Stimulated activated effector memory CD8-positive, alpha-beta T cell treated with anti-CD3 and anti-CD28 coated beads, Interleukin-12 subunit alpha, Interleukin-12 subunit beta, amount 100 ng/mL, for 72 hours (primary cell): ENCODE data around the gene PPP2R5E.

Source experiments
- ATAC-seq: fragments of 150-1000 bp; cut with Tn5 transposase; 2 replicates; pipeline ENCODE4 v1.10.0; 2021
- DNase-seq, 2 donors: peaks; one replicate each; pipeline ENCODE4 v3.0.0; 2021 to 2022; ENCODE audit warnings: low spot score in 2 of 2
- H3K27ac Mint-ChIP-seq: one replicate; pipeline ENCODE4 v1.8.0; 2022; ENCODE audit warnings: mild to moderate bottlenecking, mixed read lengths
- H3K36me3 Mint-ChIP-seq: one replicate; pipeline ENCODE4 v1.8.0; 2022; ENCODE audit warnings: mild to moderate bottlenecking, mixed read lengths
- H3K4me1 Mint-ChIP-seq: one replicate; pipeline ENCODE4 v1.8.0; 2022; ENCODE audit warnings: mixed read lengths
- H3K4me3 Mint-ChIP-seq: one replicate; pipeline ENCODE4 v1.8.0; 2022; ENCODE audit warnings: mild to moderate bottlenecking, mixed read lengths
- H3K9me3 Mint-ChIP-seq: one replicate; pipeline ENCODE4 v1.8.0; 2022; ENCODE audit warnings: mixed read lengths

PPP2R5E gene

DNA sequence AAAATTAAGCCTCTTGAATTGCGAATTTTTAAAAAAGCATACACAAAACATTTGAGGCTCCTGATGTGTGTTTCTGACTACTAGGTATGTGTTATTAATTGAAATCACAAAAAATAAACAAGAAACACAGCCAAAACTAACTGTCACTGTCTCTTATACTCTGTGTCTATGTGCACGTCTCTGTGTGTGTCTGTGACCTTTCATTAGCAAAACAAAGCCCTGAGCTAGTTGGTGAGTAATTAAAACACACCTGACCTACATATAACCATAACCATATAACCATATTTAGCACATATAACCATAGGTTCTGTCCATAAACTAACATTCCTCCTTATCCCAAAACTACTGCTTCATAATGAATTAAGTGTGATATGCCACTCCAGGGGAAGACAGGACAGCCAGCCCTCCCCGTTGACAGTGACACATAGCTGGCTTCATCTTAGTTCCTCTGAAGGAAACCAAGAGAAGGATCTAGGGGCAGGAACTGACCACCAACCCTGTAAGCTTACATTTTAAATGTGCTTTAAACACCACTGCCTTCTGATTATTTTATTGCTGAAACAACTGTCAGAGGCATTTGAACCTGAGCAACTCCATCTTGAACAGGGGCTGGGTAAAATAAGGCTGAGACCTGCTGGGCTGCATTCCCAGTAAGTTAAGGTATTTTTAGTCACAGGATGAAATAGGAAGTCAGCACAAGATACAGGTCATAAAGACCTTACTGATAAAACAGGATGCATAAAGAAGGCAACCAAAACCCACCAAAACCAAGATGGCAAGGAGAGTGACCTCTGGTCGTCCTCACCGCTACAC, 106.7 kb downstream of the PPP2R5E start:
- peak; percentile 68 for ATAC-seq
- DNase-seq, result no peak
- peaks cover 5% of the 10 kb centered on the region for H3K36me3 Mint-ChIP-seq
- H3K27ac Mint-ChIP-seq, result peak overlapping the region; percentile 46
- H3K9me3 Mint-ChIP-seq, result no peaks in the 10 kb centered on the region
- H3K4me3 Mint-ChIP-seq, result peak overlapping the region; percentile 50
- H3K4me1 Mint-ChIP-seq, result peaks cover 67% of the 10 kb centered on the region

DNA sequence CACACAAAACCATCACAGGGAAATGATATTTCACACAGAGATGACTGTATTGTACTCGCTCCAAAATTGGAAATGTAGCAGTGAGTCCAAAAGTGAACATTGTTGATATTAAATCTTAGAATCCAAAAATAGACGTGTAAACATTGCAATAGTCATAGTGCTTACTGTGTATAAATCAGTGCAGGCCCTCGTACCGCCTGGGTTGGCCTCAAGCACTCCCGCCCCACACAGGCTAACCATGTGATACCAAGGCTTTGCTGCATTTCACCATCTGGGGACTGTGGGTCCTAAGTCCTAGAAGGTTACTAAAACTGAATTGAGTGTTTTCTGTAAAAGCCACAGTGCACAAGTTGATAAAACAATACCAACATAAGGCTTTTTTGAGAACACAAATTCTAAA, 107.3 kb downstream of the PPP2R5E start:
- ATAC-seq (no peak), DNase-seq (no peak)
- H3K27ac Mint-ChIP-seq, result peak overlapping the region; percentile 67
- peak overlapping the region; percentile 50 for H3K4me3 Mint-ChIP-seq
- H3K4me1 Mint-ChIP-seq, result peaks cover 67% of the 10 kb centered on the region
- peaks cover 5% of the 10 kb centered on the region for H3K36me3 Mint-ChIP-seq
- no peaks in the 10 kb centered on the region for H3K9me3 Mint-ChIP-seq

GRCh38 chr14:63435204-63435603, 108.0 kb downstream of the PPP2R5E start:
- Mint-ChIP-seq H3K4me1 (peaks cover 64% of the 10 kb centered on the region), H3K27ac (peak overlapping the region; percentile 67), H3K4me3 (peak overlapping the region; percentile 50)

DNA sequence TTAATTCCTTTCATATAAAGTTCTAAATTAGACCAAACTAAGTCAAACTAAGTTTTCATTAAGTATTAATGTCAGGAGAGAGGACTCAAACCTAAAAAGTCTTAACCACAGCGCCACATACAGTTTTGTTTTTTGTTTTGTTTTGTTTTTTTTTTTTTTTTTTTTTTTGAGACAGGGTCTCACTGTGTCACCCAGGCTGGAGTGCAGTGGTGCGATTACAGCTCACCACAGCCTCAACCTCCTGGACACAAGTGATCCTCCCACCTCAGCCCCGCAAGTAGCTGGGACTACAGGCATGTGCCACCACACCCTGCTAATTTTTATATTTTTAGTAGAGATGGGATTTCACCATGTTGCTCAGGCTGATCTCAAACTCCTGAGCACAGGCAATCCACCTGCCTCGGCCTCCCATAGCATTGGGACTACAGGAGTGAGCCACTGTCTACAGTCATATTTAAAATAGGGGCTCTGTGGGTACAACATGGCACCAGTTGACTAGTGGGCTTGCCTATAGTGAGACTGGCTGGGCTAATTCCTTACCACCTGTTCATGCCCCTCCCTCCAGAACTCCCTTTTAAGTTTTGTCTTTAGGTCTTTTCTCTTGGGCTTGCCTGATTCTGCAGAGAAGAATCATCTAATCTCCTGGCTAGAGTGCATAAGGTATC, 110.2 kb downstream of the PPP2R5E start:
- Mint-ChIP-seq H3K36me3 (no peaks in the 10 kb centered on the region), H3K4me1 (peaks cover 54% of the 10 kb centered on the region), H3K4me3 (no peak overlapping the region), H3K27ac (no peak overlapping the region), H3K9me3 (no peaks in the 10 kb centered on the region)
- ATAC-seq (peak; percentile 70), DNase-seq (no peak)

More at GRCh38 chr14:63435204-63435603, 108.0 kb downstream of the PPP2R5E start:
- Mint-ChIP-seq H3K9me3 (no peaks in the 10 kb centered on the region), H3K36me3 (peaks cover 4% of the 10 kb centered on the region)
- no peak for ATAC-seq
- no peak for DNase-seq

DNA sequence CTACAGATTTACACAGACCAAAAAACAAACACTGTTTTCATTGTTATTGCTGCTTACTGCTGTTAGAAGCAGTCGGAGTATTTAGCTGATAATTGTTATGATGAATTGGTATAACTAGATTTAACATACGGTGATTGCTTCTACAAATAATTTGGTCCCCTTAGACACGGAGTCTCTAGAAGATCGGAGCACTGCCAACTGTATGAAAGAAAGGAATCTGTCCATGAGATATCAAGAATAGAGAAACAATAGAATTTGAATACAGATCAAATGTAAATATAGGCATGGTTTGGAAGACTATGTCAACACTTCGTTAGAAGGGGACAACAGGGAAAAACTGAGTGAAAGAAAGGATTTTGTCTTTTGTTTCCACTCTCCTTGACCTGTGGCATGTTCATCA, 110.9 kb downstream of the PPP2R5E start:
- no peak overlapping the region for H3K27ac Mint-ChIP-seq
- ATAC-seq, result no peak

DNA sequence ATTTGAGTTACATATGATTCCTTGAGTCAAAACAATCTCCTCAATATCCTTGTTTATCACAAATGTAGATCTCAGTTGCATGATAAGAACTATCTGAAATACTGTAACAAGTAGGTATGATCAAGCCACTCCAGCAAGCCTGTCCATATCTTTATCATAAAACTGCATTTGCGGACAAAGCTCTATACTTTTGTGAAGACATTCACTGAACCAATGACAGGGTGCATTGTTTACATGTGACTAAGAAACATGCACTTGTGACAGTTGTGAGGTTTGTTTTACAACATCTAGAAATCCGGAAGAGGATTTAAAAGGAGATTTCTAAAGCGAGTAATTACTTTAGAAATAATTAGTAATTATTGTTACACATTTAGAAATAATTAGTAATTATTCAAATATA, 111.7 kb downstream of the PPP2R5E start:
- no peak for ATAC-seq
- Mint-ChIP-seq H3K36me3 (no peaks in the 10 kb centered on the region), H3K27ac (no peak overlapping the region), H3K4me3 (no peak overlapping the region), H3K4me1 (peaks cover 43% of the 10 kb centered on the region), H3K9me3 (no peaks in the 10 kb centered on the region)
- DNase-seq, result no peak

More for the DNA sequence above, 110.9 kb downstream of the PPP2R5E start:
- Mint-ChIP-seq H3K36me3 (no peaks in the 10 kb centered on the region), H3K9me3 (no peaks in the 10 kb centered on the region), H3K4me1 (peaks cover 51% of the 10 kb centered on the region), H3K4me3 (no peak overlapping the region)
- no peak for DNase-seq

GRCh38 chr14:63428486-63428885, 114.7 kb downstream of the PPP2R5E start:
- H3K27ac Mint-ChIP-seq, result no peak overlapping the region
- no peaks in the 10 kb centered on the region for H3K9me3 Mint-ChIP-seq
- ATAC-seq, result no peak
- no peaks in the 10 kb centered on the region for H3K36me3 Mint-ChIP-seq
- H3K4me3 Mint-ChIP-seq, result no peak overlapping the region
- H3K4me1 Mint-ChIP-seq, result peaks cover 23% of the 10 kb centered on the region
- no peak for DNase-seq

DNA sequence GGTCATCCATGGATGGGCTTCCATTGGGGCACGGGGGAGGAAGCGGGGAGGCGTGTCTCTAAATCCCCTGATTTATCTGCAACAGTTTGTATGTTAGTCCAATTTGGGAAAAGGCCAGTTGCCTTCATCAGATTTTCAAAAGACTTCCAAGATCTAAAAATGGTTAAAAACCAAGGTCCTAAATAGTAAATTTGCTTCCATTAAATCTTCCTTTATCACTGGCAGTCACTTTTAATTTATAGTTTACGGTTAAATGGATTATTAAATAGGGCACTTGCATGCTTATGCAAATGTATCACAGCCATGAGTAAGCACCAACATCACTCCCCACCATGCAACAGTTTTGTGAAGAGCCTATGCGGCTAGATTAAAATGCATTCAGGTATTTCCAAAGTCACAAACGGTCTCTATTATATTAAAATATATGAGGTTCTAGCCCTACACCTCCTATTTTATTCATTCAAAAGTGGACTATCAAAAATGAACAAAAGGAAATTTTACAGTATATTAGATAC, 116.3 kb downstream of the PPP2R5E start:
- no peak for ATAC-seq
- DNase-seq, result no peak
- H3K4me3 Mint-ChIP-seq, result no peak overlapping the region
- no peak overlapping the region for H3K27ac Mint-ChIP-seq
- H3K9me3 Mint-ChIP-seq, result no peaks in the 10 kb centered on the region
- peaks cover 17% of the 10 kb centered on the region for H3K4me1 Mint-ChIP-seq
- peaks cover 6% of the 10 kb centered on the region for H3K36me3 Mint-ChIP-seq

DNA sequence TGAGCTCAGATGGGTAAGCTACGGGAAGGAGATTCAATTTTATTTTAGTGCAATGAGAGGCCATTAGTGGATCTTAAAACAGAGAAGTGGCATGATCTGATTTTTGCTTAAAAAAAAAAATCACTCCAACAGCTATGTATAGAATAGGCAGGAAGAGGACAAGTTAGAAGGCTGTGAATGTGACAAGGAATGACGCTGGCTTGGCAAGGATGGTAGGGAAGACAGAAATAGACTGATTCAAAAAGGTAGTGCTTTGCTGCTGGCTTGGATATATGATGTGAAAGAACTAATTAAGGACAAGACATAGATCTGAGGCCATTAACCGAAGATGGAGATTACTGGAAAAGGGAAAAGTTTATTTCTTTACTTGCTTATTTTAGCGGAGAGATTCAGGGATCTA, 119.3 kb downstream of the PPP2R5E start:
- H3K4me1 Mint-ChIP-seq, result peaks cover 17% of the 10 kb centered on the region
- peaks cover 32% of the 10 kb centered on the region for H3K36me3 Mint-ChIP-seq
- peak overlapping the region; percentile 1 for H3K27ac Mint-ChIP-seq
- no peaks in the 10 kb centered on the region for H3K9me3 Mint-ChIP-seq
- DNase-seq (no peak), ATAC-seq (no peak)
- no peak overlapping the region for H3K4me3 Mint-ChIP-seq

- Mint-ChIP-seq H3K27ac (peak overlapping the region; percentile 1), H3K4me1 (peaks cover 17% of the 10 kb centered on the region), H3K9me3 (no peaks in the 10 kb centered on the region), H3K4me3 (no peak overlapping the region), H3K36me3 (peaks cover 32% of the 10 kb centered on the region)
- no peak for DNase-seq
- no peak for ATAC-seq
Measured at GRCh38 chr14:63423381-63423780, 119.8 kb downstream of the PPP2R5E start.

DNA sequence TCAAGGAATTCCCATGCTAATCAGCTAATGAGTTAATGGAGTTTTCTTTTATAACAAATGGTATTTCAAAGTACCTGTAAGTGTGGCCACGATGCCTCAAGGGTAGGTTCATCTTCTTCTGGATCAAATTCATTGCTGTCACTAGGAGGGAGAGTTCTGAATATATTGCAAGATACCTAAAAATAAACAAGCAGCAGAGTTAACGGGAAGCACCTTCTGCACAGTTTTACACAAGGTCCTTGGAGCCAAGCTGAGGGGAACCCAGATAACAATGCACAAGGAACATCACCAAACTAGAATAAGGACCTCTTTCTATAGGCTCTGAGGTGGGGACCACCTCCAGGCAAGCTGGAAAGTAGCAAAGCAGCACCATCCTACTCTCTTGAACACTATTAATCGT, 121.3 kb downstream of the PPP2R5E start:
- no peak for DNase-seq
- Mint-ChIP-seq H3K27ac (no peak overlapping the region), H3K4me1 (peaks cover 16% of the 10 kb centered on the region), H3K9me3 (no peaks in the 10 kb centered on the region), H3K36me3 (peaks cover 32% of the 10 kb centered on the region), H3K4me3 (no peak overlapping the region)
- ATAC-seq, result no peak

- Mint-ChIP-seq H3K27ac (no peak overlapping the region), H3K4me1 (peaks cover 16% of the 10 kb centered on the region), H3K4me3 (no peak overlapping the region), H3K36me3 (peaks cover 32% of the 10 kb centered on the region), H3K9me3 (no peaks in the 10 kb centered on the region)
- no peak for DNase-seq
- no peak for ATAC-seq
Measured at GRCh38 chr14:63421226-63421625, 122.0 kb downstream of the PPP2R5E start.

DNA sequence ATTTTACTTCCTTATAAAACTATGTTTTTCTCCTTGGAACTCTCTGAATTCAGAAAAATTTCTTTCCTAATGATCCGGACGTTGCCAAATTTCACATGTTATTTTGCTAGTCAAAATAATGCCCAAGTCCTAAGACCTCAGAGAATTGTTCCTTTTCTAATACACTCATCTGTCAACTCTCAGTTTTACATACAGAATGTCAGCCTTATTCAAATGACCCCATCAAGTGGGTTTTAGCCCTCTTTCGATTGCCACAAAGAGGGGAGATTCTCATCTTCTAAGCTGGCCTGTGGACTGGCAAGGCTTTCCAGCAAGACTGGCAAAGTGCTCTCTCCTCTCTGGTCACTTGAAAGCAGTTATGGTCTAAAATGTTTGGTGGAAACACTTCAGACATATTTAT, 125.2 kb downstream of the PPP2R5E start:
- DNase-seq, result no peak
- Mint-ChIP-seq H3K4me3 (no peak overlapping the region), H3K9me3 (no peaks in the 10 kb centered on the region), H3K4me1 (peaks cover 5% of the 10 kb centered on the region), H3K27ac (no peak overlapping the region), H3K36me3 (peaks cover 32% of the 10 kb centered on the region)
- ATAC-seq, result no peak

DNA sequence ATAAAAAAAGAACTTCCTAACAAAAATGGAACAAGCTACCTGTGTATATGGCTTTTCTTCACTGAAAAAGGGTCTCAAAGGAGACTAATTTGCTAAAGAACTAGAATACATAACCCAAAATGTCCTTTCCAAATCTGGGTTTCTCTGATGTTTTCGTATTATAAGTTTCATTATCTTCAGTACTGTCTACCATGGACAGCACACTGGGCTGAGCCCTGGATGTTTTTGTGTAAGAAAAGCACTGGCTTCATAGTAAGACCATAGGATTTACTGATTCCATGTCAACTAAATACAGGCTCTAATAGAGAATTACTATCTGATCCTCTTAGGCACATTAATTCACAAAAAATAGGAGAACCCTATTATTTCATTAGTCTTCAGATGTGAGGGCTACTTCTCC, 130.2 kb downstream of the PPP2R5E start:
- no peaks in the 10 kb centered on the region for H3K9me3 Mint-ChIP-seq
- no peak for ATAC-seq
- H3K27ac Mint-ChIP-seq, result no peak overlapping the region
- H3K4me3 Mint-ChIP-seq, result no peak overlapping the region
- H3K36me3 Mint-ChIP-seq, result peaks cover 14% of the 10 kb centered on the region
- no peak for DNase-seq
- peaks cover 8% of the 10 kb centered on the region for H3K4me1 Mint-ChIP-seq

DNA sequence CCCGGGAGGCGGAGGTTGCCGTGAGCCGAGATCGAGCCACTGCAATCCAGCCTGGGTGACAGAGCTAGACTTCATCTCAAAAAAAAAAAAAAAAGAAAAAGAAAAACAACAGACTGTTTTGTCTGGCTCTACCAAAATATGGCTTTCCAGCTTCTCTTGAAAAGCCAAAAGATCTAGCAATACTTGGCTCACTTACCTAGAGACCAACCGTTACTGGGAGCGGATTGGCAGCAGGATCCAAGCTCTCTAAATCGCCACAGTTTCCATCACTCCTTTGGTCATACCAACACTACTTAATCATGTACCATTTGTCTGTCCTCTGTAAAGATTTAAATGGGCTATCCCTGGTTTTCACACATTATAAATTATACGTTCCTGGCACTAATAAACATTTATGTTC, 136.8 kb downstream of the PPP2R5E start:
- H3K4me3 Mint-ChIP-seq, result no peak overlapping the region
- H3K36me3 Mint-ChIP-seq, result peaks cover 14% of the 10 kb centered on the region
- ATAC-seq (no peak), DNase-seq (no peak)
- no peak overlapping the region for H3K27ac Mint-ChIP-seq
- H3K9me3 Mint-ChIP-seq, result no peaks in the 10 kb centered on the region
- H3K4me1 Mint-ChIP-seq, result peaks cover 10% of the 10 kb centered on the region

DNA sequence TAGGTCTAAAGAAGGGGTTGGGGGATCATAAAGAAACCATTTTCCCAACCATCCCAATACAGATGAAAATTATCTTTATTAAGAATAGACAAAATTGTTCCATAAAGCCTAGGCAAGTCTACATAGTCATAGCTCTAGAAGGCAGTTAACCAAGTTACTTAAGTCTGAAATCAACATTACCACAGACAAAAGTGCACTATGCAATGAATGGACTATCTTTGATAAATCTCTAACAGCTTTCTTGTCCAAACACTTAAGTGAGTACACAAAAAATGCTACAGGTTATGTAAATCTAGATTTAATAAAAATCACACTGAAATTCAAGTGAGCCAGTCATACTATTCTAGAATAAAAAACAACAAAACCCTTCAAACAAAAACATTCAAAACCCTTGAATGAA, 137.5 kb downstream of the PPP2R5E start:
- Mint-ChIP-seq H3K4me1 (peaks cover 15% of the 10 kb centered on the region), H3K9me3 (no peaks in the 10 kb centered on the region), H3K4me3 (no peak overlapping the region), H3K36me3 (peaks cover 10% of the 10 kb centered on the region), H3K27ac (no peak overlapping the region)
- DNase-seq (no peak), ATAC-seq (no peak)
